CD14-positive monocyte (primary cell): ENCODE data around the gene ASB1. TPM values are rescaled to one million over a fixed set of nuclear protein-coding genes. Genes with fewer than 3 reads are reported as not detected.

Experiments
- DNase-seq, 3 donors: peaks; one replicate each; pipeline ENCODE4 v3.0.0-alpha.2; 2011 to 2022
- H2AFZ ChIP-seq: 2 replicates; pipeline ENCODE4 v1.6.0; 2012; ENCODE audit warnings: mild to moderate bottlenecking, low read depth, low read length, inconsistent platforms; ENCODE audit not compliant: insufficient read depth, poor library complexity, severe bottlenecking
- H3K27ac ChIP-seq, 2 donors: 1 replicate in 1 of 2; 2 replicates in 1 of 2; pipeline ENCODE4 v1.5.1; 2012 to 2013; ENCODE audit warnings: low read length in 2 of 2, control low read depth in 1 of 2, inconsistent platforms in 1 of 2, low read depth in 1 of 2, mild to moderate bottlenecking in 1 of 2
- H3K27me3 ChIP-seq, 2 donors: one replicate each; pipeline versions ENCODE4 v1.6.0 to v1.6.1; 2011 to 2013; ENCODE audit warnings: low read length in 2 of 2; ENCODE audit not compliant: control insufficient read depth in 2 of 2, insufficient read depth in 2 of 2
- H3K36me3 ChIP-seq, 2 donors: replicated peaks in 1 of 2; 1 replicate in 1 of 2; 2 replicates in 1 of 2; pipeline versions ENCODE4 v1.5.1 to v1.6.1; 2012 to 2013; ENCODE audit warnings: low read length in 2 of 2, control low read depth in 1 of 2, inconsistent platforms in 1 of 2, mild to moderate bottlenecking in 1 of 2; ENCODE audit not compliant: insufficient read depth in 2 of 2, control insufficient read depth in 1 of 2
- H3K4me1 ChIP-seq, 2 donors: 1 replicate in 1 of 2; 2 replicates in 1 of 2; pipeline versions ENCODE4 v1.5.1 to v1.6.1; 2012 to 2013; ENCODE audit warnings: low read length in 2 of 2, control low read depth in 1 of 2, inconsistent platforms in 1 of 2, mild to moderate bottlenecking in 1 of 2, moderate library complexity in 1 of 2; ENCODE audit not compliant: insufficient read depth in 2 of 2, control insufficient read depth in 1 of 2
- H3K4me2 ChIP-seq: replicated peaks from 2 replicates; pipeline ENCODE3; 2012; ENCODE audit warnings: low read length, moderate library complexity, mild to moderate bottlenecking; ENCODE audit not compliant: poor library complexity, severe bottlenecking; ENCODE audit errors: extremely low read depth
- H3K4me3 ChIP-seq, 3 experiments: fragments of 200-600 bp in 1 of 3; sonication (generic) in 1 of 3; replicated peaks in 1 of 3; 1 replicate in 2 of 3; 2 replicates in 1 of 3; pipeline ENCODE4 v1.5.1; 2011 to 2013; ENCODE audit warnings: low read length in 3 of 3, mild to moderate bottlenecking in 3 of 3, control low read depth in 2 of 3, low read depth in 2 of 3, inconsistent platforms in 1 of 3, moderate library complexity in 1 of 3
- H3K79me2 ChIP-seq: 2 replicates; pipeline ENCODE4 v1.6.0; 2012; ENCODE audit warnings: mild to moderate bottlenecking, control low read depth, inconsistent platforms, low read length, moderate library complexity; ENCODE audit not compliant: insufficient read depth
- H3K9ac ChIP-seq: 2 replicates; pipeline ENCODE4 v1.6.0; 2017; ENCODE audit warnings: low read length, mild to moderate bottlenecking; ENCODE audit not compliant: insufficient read depth, poor library complexity, severe bottlenecking
- H3K9me3 ChIP-seq, 2 donors: replicated peaks in 1 of 2; 1 replicate in 1 of 2; 2 replicates in 1 of 2; pipeline versions ENCODE4 v1.5.1 to v1.6.1; 2012 to 2013; ENCODE audit warnings: low read length in 2 of 2, control low read depth in 1 of 2; ENCODE audit not compliant: control insufficient read depth in 1 of 2, insufficient read depth in 1 of 2
- H4K20me1 ChIP-seq: 2 replicates; pipeline ENCODE4 v1.6.0; 2012; ENCODE audit warnings: mild to moderate bottlenecking, low read length, control low read depth, moderate library complexity; ENCODE audit not compliant: insufficient read depth
- H3K27ac Mint-ChIP-seq, 7 donors: one replicate each; pipeline ENCODE4 v1.8.0; 2020; ENCODE audit warnings: mild to moderate bottlenecking in 7 of 7, mixed read lengths in 7 of 7, moderate library complexity in 6 of 7, inconsistent platforms in 2 of 7
- H3K27me3 Mint-ChIP-seq, 3 donors: one replicate each; pipeline ENCODE4 v1.8.0; 2021 to 2022; ENCODE audit warnings: low read depth in 3 of 3, mild to moderate bottlenecking in 3 of 3, mixed read lengths in 3 of 3, moderate library complexity in 3 of 3, inconsistent platforms in 1 of 3
- H3K36me3 Mint-ChIP-seq, 2 donors: one replicate each; pipeline ENCODE4 v1.8.0; 2020; ENCODE audit warnings: mixed read lengths in 2 of 2, inconsistent platforms in 1 of 2, mild to moderate bottlenecking in 1 of 2
- H3K4me1 Mint-ChIP-seq: one replicate; pipeline ENCODE4 v1.8.0; 2020; ENCODE audit warnings: mild to moderate bottlenecking, mixed read lengths
- H3K4me3 Mint-ChIP-seq, 2 donors: one replicate each; pipeline ENCODE4 v1.8.0; 2020; ENCODE audit warnings: mild to moderate bottlenecking in 2 of 2, mixed read lengths in 2 of 2, moderate library complexity in 1 of 2
- H3K9me3 Mint-ChIP-seq, 7 donors: one replicate each; pipeline ENCODE4 v1.8.0; 2020 to 2022; ENCODE audit warnings: mixed read lengths in 7 of 7, mild to moderate bottlenecking in 6 of 7, moderate library complexity in 6 of 7, inconsistent platforms in 2 of 7
- WGBS: methylation state at CpG from one replicate; pipeline ENCODE4 v1.1.5; 2013; ENCODE audit warnings: missing lambda C conversion rate; ENCODE audit not compliant: insufficient coverage; 5-methylcytosine and 5-hydroxymethylcytosine counted together
- intact Hi-C, 2 donors: fragments of 100-400 bp; cut with micrococcal nuclease; formaldehyde crosslinking; loops; one replicate each; pipeline versions ENCODE4 v1.15.0 to v1.15.1; 2023
- polyA plus RNA-seq, 3 donors: library from polyadenylated mRNA; depleted of rRNA in 1 of 3; unstranded in 2 of 3; stranded (reverse) in 1 of 3; fragments of 300-500 nt in 2 of 3; fragments of >200 nt in 1 of 3; fragmentation: Illumina TruSeq in 2 of 3; gene quantifications; 1 replicate in 2 of 3; 2 replicates in 1 of 3; pipeline ENCODE4 v1.2.3, GENCODE V29; 2012 to 2021
- TF ChIP-seq, protein P1 (sequence below): fragments of 200-600 bp; IDR thresholded peaks from one replicate; pipeline ENCODE4 v1.8.0; 2022; ENCODE audit warnings: antibody characterized with exemption, mild to moderate bottlenecking

Gene ASB1
- polyA plus RNA-seq, 3 donors = 15.1 to 22.0 (median 16.0) TPM

GRCh38 chr2:238484522-238485452 is 58.1 kb downstream of the ASB1 start:
- Mint-ChIP-seq H3K27ac (no peak overlapping the region), H3K9me3 (peaks cover 2 to 13% (median 5%) of the 10 kb centered on the region in 7 donors), H3K27me3 (peaks cover 1 to 2% (median 1%) of the 10 kb centered on the region in 3 donors), H3K4me3 (no peak overlapping the region), H3K36me3 (no peaks in the 10 kb centered on the region), H3K4me1 (no peaks in the 10 kb centered on the region)
- Histone ChIP-seq H3K27ac (no peak overlapping the region), H3K4me3 (no peak overlapping the region), H3K9me3 (peaks cover 4 to 10% of the 10 kb centered on the region in 2 donors), H3K27me3 (no peaks in the 10 kb centered on the region), H3K4me1 (no peaks in the 10 kb centered on the region), H2AFZ (no peak overlapping the region), H3K9ac (no peak overlapping the region), H3K79me2 (no peaks in the 10 kb centered on the region), H4K20me1 (no peaks in the 10 kb centered on the region), H3K4me2 (no peak overlapping the region), H3K36me3 (no peaks in the 10 kb centered on the region)
- TF ChIP-seq, protein P1, sequence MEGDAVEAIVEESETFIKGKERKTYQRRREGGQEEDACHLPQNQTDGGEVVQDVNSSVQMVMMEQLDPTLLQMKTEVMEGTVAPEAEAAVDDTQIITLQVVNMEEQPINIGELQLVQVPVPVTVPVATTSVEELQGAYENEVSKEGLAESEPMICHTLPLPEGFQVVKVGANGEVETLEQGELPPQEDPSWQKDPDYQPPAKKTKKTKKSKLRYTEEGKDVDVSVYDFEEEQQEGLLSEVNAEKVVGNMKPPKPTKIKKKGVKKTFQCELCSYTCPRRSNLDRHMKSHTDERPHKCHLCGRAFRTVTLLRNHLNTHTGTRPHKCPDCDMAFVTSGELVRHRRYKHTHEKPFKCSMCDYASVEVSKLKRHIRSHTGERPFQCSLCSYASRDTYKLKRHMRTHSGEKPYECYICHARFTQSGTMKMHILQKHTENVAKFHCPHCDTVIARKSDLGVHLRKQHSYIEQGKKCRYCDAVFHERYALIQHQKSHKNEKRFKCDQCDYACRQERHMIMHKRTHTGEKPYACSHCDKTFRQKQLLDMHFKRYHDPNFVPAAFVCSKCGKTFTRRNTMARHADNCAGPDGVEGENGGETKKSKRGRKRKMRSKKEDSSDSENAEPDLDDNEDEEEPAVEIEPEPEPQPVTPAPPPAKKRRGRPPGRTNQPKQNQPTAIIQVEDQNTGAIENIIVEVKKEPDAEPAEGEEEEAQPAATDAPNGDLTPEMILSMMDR = no peak
- no peak for DNase-seq
- intact Hi-C loops = no loop called here
- 96% methylated on average over 20 of the region's 23 CpGs for WGBS

- Histone ChIP-seq H3K27me3 (no peaks in the 10 kb centered on the region), H2AFZ (no peak overlapping the region), H3K4me1 (no peaks in the 10 kb centered on the region), H3K9me3 (no peaks in the 10 kb centered on the region), H3K4me2 (no peak overlapping the region), H3K79me2 (no peaks in the 10 kb centered on the region), H4K20me1 (no peaks in the 10 kb centered on the region), H3K27ac (no peak overlapping the region), H3K9ac (no peak overlapping the region), H3K4me3 (no peak overlapping the region), H3K36me3 (no peaks in the 10 kb centered on the region)
- H3K9me3 Mint-ChIP-seq = peaks cover 0 to 3% (median 0%) of the 10 kb centered on the region in 7 donors
- no peak overlapping the region for H3K27ac Mint-ChIP-seq
- peaks cover 1 to 3% (median 2%) of the 10 kb centered on the region in 3 donors for H3K27me3 Mint-ChIP-seq
- TF ChIP-seq, protein P1 = no peak
- intact Hi-C loops = no loop called here
- WGBS = 99% methylated on average over 5 of the region's 5 CpGs
- no peaks in the 10 kb centered on the region for H3K4me1 Mint-ChIP-seq
- H3K36me3 Mint-ChIP-seq = no peaks in the 10 kb centered on the region
- no peak for DNase-seq
- H3K4me3 Mint-ChIP-seq = no peak overlapping the region
These were observed 59.6 kb downstream of the ASB1 start for GRCh38 chr2:238486123-238486848.
